ENCODE results near the gene TMC6.
"Not testable (repeated sequence)": the region's sequence is repeated elsewhere in the genome, so short reads cannot be mapped to it uniquely, and the experiment has no call there.

Gene TMC6

DNA sequence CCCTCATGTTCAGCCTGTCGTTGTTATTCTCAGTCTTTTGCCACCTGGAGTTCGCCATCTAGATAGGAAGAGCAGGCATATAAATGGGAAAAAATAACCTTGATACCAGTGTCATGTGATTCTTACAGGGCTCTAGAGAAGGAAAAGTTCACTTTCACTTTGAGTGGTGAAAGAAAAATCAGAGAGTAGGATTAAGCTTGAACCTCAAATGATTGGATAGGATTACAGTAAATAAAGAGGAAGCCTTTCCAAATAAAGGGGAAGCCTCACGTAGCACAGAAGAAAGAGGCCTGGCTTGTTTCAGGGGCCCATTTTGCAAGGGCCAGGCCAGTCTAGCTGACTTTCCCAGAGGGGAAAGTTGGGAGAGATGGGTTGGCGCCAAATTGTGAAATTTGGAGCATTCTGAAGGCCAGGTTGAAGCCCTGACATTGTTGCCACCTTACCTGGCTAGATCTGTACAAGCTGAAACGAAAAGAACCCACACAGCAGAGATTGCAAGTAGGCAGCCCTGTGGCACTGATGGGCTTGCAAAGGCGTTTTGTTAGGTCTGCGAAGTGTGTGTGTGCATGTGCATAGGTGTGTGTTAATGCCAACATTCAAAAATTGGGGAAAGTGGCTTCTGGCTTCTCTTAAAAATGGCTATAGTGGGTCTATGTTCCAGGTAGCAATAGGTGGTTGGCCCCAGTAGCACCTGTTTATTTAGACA is 38.8 kb downstream of the TMC6 start:
- no peak for DNase-seq (ENCODE audit: extremely low spot score, insufficient read length, low read depth)
- no peak for FAIRE-seq

DNA sequence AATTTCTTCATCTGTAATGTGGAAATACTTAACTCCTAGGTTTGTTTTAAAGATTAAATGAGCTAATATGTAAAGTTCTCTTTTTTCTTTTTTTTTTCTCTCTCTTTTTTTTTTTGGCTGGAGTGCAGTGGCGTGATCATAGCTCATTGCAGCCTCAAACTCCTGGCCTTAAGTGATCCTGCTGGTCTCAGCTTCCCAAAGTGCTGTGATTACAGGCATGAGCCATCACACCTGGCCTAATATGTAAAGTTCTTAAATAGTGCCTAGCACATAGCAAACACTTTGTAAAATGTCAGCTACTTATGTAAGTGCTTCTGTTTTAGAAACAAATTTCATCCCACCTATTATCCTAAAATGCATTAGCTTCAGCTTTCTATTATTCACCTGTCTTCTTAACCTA is 40.0 kb downstream of the TMC6 start:
- FAIRE-seq (no peak), DNase-seq (ENCODE audit: extremely low spot score, insufficient read length, low read depth) (no peak)

DNA sequence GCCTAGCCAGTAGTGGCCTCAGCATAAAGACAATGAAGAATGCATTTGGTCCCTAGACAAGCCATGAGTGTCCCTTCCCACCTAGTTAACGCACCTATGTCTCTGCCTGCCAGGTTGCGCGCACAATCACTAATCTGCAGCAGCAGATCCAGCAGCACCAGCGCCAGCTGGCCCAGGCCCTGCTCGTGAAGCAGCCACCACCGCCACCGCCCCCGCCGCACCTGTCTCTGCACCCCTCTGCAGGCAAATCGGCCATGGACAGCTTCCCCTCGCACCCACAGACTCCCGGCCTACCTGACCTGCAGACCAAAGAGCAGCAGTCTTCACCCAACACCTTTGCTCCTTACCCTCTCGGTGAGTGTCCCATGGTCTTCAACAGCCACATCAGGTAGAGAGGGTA is 41.8 kb downstream of the TMC6 start:
- FAIRE-seq (no peak), DNase-seq (ENCODE audit: extremely low spot score, insufficient read length, low read depth) (no peak)

DNA sequence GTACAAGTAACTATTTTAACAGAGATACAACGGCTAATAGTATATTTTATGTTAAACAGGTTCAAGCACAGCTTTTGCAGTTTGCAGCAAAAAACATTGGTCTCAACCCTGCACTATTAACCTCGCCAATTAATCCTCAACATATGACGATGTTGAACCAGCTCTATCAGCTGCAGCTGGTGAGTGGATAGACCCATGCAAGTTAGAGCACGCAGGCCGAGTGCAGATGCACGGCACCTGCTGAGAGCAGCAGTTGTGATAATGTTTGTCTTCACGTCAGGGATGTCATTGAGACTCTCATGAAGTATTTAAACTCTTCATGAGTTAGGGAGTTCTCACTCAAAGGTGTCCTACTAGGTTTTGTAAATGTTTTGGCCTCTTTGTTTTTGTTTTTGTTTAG is 45.6 kb downstream of the TMC6 start:
- FAIRE-seq (no peak), DNase-seq (ENCODE audit: extremely low spot score, insufficient read length, low read depth) (no peak)

DNA sequence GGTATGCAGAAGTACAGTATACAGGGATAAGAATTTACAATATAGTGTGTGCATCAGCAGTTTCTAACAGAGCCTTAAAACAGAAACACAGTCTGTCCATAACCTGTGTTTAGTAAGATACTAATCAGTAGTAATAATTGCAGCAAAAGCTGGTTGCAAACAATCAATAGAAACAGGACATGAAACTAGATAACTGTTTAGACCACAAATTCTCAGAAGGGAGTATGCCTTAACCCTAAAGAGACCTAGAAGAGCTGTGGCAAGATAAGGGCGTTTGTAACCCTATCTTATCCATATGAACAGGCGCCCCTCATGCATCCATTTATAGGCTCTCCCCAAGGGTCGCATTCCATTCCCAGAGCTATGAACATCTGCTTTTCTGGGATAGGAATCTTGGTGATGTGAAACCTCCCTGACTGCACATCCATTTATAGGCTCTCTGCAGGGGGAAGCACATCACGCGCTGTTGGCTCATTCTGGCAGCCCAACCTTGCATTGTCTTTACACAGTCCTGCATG is 46.1 kb downstream of the TMC6 start:
- not testable (repeated sequence) for FAIRE-seq; DNase-seq (ENCODE audit: extremely low spot score, insufficient read length, low read depth)

DNA sequence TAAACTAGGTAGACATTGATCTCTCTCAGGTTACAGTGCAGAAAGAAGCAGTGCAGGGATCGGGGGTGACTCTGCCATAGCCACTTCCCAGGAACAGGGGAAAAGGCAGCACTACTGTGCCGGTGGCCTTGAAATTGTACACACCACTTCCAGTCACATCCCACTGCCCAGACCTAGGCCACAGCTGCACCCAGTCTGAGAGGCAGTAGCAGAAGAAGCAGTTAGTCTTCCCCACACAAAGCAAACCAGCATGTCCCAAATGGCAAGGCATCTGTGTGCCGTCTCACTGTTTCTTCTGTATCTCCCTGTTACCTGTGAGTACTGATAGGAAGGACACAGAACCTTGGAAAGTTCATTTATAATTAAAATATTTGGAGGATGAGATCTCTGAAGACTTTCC is 47.0 kb downstream of the TMC6 start:
- DNase-seq (ENCODE audit: extremely low spot score, insufficient read length, low read depth) (no peak), FAIRE-seq (no peak)

DNA sequence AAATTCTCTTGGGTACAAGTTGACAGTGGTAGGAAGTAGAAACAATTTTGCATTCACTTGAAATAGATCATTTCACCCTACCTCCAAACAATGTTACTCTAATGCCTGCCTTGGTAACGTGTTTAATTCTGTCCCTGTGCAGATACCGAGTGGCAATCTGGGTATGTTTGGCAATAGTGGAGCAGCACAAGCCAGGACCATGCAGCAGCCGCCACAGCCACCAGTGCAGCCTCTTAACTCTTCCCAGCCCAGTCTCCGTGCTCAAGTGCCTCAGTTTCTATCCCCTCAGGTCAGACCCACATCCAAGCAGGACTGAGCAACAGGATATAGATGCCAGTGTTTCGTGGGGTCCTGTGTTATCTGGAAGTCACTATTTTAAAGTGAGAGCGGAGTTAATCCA is 49.3 kb downstream of the TMC6 start:
- DNase-seq (ENCODE audit: extremely low spot score, insufficient read length, low read depth) = no peak

DNA sequence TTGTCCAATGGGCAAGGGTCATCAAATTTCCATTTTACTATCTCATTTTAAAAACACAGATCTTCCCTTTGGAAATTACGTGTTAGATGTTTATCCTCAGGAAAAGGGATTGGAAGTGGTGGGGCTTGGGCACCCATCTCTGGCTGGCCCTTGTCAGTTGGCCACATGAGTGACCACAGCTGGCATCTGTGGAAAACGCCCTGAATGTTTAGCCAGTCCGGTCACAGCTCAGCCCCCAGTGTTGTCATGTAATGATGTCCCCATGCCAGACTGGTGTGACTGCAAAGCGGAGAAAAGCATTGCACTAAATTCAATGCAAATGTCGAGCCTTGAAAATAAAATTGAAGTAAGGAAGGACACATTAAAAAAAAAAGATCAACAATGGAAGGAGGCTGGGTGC is 53.0 kb downstream of the TMC6 start:
- DNase-seq (ENCODE audit: extremely low spot score, insufficient read length, low read depth) (no peak), FAIRE-seq (no peak)

More for the DNA sequence above, 49.3 kb downstream of the TMC6 start:
- no peak for FAIRE-seq

DNA sequence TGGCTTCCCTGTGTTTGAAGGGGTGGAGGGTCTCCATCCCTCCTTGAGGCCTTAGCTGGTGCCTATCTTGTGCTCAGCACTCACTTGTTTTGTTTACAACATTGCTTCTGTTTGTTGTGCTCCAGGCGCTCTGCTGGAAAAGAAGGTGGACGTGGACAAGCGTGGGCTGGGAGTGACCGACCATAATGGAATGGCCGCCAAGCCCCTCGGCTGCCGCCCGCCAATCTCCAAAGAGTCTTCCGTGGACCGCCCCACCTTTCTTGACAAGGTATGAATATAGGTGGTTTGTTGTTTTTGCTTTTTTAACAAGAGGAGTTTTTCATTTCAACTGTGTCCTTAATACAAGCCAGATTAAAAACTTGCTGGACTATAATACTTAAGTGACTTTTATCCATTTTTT is 53.5 kb downstream of the TMC6 start:
- FAIRE-seq = no peak
- DNase-seq (ENCODE audit: extremely low spot score, insufficient read length, low read depth) = no peak

DNA sequence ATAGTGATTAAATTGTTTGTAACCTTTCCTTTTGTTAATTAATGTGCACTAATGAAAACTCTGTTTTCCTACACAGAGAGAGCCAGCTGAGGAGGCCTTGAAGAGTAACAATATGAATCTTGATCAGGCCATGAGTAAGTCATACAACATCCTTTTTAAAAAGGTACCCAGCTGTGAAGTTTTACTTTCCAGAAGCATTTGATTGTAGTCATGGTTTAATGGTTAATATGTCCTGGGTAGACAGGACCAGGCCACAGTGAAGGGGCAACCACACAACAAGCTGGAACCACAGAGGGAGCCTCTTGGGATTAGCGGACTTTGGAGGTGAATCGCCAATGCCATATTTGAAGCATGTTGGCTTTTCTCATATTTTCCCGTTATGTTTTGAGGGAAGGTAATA is 55.6 kb downstream of the TMC6 start:
- DNase-seq (ENCODE audit: extremely low spot score, insufficient read length, low read depth) = no peak
- FAIRE-seq = no peak

DNA sequence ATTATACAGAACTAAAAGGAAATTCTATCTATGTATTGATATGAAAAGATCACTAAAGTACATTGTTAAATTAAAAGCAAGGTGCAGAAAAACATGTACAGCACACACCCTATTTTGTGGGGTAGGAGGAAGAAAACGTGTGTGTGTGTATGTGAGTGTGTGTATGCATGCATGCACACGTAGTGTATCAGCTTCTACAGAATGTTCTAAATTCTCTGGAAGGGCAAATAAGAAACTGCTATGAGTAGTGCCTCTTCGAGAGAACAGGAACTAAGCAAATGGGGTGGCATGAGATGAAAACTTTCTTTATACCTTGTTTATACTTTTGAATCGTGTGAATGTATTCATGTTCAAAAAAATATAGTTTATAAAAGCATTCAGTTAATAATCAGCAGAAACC is 58.9 kb downstream of the TMC6 start:
- DNase-seq (ENCODE audit: extremely low spot score, insufficient read length, low read depth) = no peak
- no peak for FAIRE-seq

DNA sequence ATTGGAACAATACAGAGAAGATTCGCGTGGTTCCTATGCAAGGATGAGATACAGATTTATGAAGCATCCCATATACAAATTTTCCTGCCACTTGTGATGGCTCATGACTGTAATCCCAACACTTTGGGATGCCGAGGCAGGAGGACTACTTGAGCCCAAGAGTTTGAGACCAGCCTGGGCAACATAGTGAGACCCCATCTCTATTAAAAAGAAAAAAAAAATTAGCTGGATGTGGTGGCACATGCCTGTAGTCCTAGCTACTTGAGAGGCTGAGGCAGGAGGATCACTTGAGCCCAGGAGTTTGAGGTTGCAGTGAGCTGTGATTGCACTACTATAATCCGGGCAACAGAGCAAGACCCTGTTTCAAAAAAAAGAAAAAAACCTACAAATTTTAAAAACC is 61.6 kb downstream of the TMC6 start:
- not testable (repeated sequence) for FAIRE-seq; DNase-seq (ENCODE audit: extremely low spot score, insufficient read length, low read depth)

DNA sequence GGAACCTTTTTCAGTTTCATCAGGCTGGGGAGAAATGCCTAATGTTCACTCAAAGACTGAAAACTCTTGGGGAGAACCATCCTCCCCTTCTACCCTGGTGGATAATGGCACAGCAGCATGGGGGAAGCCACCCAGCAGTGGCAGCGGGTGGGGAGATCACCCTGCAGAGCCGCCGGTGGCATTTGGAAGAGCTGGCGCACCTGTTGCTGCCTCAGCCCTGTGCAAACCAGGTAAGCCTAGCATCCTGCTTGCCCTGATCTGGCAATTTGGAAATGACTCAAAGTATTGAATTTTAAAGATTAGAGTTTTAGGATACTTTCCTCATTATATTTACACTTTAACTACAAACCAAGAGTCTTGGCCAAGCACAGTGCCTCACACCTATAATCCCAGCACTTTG is 63.8 kb downstream of the TMC6 start:
- FAIRE-seq (no peak), DNase-seq (ENCODE audit: extremely low spot score, insufficient read length, low read depth) (no peak)

DNA sequence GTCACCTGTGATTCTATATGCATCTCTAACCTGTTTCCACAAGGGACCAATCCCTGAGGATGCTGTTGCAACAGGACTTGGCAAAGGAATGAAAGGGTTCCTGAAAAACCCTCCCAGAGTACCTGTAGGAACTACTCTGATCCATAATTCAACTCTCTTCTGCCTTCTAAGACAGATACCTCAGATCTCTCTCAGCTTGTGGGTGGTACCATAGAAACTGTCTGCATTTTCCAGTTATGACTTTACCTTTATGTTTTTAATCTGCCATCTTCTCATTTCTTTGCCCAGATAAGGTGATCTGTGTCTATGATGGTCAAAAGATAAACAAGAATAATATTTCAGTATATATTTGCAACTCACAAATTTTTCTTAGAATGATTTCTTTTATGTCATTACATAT is 65.1 kb downstream of the TMC6 start:
- no peak for FAIRE-seq
- no peak for DNase-seq (ENCODE audit: extremely low spot score, insufficient read length, low read depth)

DNA sequence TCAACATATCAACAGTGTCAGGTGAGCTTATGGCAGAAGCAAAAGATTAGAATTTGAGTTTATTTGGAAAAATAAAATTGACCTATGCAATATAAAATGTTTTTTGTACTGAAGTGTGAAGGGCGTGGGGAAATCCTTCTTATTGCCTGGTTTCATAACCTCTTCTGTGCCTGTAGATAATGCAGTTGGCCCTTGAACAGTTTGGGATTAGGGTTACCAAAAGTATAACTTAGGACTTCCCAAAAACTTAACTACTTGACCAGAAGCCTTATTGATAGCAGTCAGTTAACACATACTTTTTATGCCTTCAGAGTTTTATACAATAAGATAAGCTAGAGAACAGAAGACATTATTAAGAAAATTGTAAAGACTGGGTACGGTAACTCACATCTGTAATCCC is 66.0 kb downstream of the TMC6 start:
- no peak for FAIRE-seq
- DNase-seq (ENCODE audit: extremely low spot score, insufficient read length, low read depth) = no peak

All from GM18507 (cell line).